ENCODE measurements around the gene FMOD.

Gene FMOD

DNA sequence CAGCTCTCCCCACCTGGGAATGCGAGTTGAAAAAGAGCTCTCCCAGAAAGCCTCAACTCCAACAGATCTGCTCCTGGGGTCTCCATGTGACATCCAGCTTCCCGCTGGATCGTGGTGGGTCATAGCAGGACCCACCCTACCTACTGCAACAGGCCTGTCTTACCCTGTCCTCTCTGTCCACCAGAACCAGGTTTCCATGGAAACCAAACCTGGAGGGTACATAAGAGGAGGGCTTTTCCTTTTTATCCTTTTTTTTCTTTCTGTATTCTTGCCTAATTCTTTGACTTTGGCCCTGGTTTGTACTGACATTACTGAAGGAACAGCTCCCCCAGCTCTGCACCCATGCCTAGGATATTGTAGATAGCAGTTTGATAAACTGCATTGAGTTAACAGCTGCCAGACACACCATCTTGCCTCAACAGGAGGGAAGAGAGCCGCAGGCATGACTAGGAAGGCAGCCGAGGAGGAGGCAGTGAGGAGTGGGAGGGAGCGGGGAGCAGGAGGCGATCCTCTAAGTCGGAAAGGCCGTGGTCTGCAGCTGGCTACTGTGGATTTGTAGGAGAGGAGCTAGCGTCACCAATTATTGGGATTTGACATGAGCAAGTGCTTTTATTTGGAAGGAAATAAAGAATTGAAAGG lies 9.7 kb upstream of the FMOD start:
- no peak for DNase-seq

DNA sequence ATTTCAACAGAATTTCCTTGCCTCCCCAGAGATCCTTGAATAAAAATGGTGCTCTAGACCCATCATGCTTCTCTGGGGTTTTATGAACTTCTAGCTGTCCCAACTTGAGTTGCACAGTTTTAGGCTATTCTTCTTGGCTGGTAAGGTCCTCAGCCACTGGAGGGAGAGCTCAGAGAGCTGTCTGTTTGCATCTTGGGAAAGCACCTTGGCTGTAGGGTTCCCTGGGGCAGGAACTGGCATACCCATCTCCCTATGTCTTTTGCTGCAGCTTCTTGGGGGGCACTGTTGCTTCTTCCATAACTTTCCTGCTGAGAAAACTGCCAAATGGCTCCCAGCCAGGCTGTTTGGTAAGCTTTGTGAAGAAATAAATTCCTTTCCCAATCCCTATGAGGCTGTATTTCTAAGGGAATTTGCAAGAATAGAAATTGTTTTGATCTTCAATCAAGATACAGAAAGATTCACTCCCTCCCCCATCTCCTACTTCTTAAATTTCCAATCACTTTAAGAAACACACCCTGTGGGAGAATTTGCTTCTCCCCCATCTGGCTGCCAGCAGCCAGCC lies 8.2 kb upstream of the FMOD start:
- DNase-seq: no peak

DNA sequence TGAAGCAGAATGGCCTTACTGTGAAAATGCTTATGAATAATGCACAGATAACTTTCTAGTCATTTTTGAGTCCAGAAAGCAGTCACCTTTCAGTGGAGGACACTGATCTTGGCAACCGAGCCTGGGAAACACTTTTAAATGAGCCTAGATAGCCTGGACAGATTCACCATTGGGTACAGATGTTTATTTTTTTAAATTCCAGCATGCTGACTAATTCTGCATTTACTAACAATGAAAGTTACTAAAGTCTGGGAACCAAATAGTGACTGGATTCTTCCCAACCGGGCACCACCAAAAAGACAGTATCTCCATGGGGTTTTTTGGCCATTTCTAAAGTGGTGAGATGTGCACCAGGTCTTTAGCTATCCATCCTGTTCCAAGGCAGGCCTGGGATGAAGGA lies 3.3 kb upstream of the FMOD start:
- no peak for DNase-seq

- no peak for DNase-seq
Measured at GRCh38 chr1:203353486-203353885, 2.6 kb upstream of the FMOD start.

DNA sequence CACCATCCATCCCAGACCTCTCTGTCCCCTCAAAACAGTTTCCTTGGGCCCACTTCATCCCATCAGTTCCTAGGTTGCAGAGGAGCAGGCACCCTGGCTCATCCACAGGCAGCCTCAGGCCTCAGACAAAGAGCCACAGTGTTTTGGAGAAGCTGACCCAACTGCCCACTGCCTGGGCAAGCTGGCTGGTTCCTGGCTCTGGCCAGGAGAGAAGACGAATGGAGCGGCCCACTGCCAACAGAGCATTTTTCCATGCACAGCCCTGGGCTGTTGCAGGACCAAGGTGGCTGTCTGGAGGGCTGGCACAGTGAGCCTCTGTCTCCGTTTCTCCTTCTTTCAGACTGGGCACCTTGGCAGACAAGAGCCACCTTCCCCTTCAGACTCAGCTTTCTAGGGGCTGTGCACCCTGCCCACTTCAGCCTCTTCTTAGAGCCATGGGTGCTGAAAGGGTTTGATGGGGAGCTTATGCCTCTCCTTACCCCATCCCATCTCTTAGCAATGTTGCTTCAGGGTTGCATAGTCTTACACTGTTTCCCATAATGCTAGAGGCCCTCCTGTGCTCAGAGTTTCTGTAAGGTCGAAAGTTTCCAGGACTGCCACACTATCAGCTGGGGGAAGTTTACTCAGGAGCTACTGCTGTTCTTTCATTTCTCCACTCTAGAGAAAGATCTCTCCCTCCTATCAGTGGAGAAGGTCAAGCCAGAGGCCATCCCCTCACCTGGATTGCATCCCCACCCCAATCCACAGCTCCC lies 973 bp downstream of the FMOD start:
- DNase-seq: no peak

DNA sequence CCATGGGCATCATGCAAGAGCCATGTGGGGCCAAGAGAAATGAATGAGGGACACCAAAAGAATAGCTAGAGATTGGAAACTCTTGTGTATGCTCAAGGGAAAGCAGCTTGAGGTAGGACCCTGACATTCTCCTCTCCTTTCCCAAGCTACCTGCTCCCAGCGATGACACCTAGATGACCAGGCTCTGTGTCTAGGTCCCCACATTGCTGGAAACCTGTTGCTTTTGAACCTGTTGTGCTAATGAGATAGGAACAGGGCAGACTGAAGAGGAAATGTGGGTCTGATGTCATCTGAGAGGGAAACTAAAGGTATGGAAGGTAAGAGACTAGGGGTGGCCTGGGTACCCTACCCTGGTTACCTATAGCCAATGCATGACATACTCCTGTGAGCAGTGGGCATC lies 1.8 kb downstream of the FMOD start:
- no peak for DNase-seq

DNA sequence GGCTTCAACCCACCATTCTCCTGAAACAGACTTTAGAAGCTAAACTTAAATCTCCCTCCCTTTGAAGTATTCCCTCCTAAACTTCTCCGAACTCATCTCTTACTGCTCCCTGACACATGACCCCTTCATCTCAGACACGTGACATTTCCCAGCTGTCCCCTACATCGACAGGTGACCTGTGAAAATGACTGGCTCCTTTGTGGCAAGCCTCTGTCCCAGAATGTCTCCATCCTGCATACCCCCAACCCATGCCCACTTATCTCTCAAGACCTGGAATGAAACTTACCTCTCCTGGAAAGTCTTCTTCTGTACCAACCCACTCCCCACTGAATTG lies 4.2 kb downstream of the FMOD start:
- no peak for DNase-seq

DNA sequence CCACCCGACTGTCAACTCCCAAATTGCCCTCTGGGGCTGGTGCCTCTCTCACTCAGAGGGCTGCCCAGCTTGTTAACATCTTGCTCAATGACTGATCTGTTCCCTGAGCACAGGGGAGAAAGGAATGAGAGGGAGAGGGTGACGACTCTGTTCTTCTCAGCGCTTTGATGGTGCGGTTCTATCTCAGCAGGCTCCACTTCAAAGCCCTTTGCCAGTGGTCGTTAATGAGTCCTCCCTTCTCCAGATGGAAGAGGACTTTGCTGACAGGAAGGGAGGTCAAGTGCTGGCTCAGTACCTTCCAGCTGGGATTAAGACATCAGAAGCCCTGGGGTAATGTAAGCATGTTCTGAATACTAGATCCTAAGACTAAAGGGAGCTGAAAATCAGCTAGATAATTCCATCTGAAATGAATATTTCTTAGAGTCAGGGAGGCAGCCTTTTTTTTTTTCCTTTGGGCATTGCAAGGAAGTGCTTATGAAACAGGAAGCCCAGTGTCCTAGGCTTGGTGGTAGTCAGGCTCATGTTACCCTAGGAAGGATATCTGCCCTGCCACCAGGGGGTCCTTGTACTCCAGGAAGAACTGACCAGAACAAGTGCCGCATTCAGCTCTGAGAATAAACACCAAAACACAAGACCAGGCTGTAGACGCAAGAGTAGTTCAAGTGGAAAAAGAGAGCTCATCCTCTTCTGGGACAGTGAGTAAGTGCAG lies 4.7 kb downstream of the FMOD start:
- no peak for DNase-seq

- DNase-seq: no peak
Measured at GRCh38 chr1:203343956-203344754, 6.8 kb downstream of the FMOD start.

- peak; percentile 47 for DNase-seq
Measured at GRCh38 chr1:203342192-203342940, 8.6 kb downstream of the FMOD start.

DNA sequence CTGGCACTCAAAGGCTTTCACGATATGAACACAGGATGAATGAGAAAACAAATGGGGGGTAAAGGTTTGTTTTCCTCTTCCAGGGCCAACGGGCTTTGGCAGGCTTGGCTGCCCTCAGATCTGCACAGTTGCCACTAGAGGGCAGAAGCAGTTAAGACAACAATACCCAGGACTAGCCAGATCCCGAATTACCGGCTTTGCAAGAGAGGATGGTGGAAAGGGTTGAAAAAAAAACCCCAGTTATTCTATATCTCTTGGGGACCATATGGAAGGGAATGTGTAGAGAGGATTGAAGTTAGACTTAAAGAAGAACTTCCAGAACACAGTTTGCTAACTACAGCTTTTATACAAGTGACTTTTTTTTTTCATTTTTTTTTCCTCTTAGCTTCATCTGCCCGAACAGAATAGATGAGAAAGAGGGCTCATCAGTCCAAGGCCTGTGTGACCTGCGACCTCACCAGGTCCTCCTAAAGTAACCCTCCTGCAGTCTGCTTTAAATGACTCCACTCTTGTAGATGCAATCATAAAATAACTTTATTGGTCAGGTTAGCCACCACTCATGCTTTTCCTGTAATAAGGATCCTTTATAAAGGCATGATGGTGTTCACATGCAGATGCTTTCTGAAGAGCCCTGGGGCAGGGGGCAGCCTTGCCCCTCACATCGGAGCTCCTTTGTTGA lies 10.7 kb downstream of the FMOD start:
- peak; percentile 79 for DNase-seq

GRCh38 chr1:203338335-203339036 lies 12.4 kb downstream of the FMOD start:
- peak; percentile 60 for DNase-seq

GRCh38 chr1:203336097-203336496 lies 14.8 kb downstream of the FMOD start:
- DNase-seq: no peak

- DNase-seq: no peak
Measured at GRCh38 chr1:203335503-203335902, 15.4 kb downstream of the FMOD start.

DNA sequence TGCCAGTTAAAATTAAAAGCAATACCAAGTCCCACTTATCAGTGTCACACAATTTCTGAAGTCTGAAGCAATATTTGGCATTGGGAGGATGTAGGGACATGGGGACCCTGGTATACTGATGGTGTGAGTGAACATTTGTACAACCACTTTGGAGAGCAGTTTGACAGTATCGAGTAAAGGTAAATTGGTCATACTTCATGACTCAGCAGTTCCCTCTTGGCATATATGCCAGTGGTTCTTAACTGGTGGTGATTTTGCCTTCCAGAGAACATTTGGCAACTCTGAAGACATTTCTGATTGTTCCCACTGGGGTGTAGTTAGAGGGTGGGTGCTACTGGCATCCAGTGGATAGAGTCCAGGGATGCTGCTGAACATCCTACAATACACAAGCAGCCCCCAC lies 19.7 kb downstream of the FMOD start:
- no peak for DNase-seq

GRCh38 chr1:203328714-203329122 lies 22.2 kb downstream of the FMOD start:
- no peak for DNase-seq

DNA sequence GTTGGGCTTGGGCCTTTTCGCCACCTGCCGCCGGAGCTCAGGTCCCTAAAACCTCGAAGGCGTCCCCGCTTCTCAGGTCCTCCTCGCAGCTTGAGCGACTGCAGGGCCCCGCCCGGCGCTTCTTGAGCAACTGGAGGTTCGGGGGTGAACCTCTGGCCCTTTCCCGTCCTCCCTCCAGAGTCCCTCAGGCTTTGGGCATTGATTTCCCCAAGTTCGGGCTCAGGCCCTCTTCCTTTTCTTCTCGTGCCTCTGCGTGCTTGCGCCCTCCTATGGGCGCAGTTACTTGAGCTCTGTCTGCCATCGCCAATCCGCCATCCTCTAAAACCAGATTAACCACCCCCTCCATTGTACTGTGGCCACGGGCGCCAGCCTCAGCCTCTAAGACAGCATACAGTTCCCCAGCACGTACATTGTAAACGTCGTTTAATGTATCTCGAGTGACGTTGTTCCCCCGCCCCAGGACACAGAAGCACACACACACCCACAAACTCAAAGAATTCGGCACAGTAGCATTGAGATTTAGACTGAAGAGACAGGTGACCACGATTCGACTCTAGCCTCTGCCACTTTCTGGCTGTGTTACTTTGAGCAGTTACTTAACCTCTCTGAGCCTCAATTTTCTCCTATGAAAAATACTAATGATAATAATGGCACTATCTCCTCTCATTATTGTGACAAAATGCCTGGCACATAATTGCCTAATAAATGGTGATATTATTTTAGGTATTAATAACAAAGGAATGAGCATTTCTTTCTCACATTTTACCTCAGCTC lies 23.1 kb downstream of the FMOD start:
- DNase-seq: peak; percentile 67

DNA sequence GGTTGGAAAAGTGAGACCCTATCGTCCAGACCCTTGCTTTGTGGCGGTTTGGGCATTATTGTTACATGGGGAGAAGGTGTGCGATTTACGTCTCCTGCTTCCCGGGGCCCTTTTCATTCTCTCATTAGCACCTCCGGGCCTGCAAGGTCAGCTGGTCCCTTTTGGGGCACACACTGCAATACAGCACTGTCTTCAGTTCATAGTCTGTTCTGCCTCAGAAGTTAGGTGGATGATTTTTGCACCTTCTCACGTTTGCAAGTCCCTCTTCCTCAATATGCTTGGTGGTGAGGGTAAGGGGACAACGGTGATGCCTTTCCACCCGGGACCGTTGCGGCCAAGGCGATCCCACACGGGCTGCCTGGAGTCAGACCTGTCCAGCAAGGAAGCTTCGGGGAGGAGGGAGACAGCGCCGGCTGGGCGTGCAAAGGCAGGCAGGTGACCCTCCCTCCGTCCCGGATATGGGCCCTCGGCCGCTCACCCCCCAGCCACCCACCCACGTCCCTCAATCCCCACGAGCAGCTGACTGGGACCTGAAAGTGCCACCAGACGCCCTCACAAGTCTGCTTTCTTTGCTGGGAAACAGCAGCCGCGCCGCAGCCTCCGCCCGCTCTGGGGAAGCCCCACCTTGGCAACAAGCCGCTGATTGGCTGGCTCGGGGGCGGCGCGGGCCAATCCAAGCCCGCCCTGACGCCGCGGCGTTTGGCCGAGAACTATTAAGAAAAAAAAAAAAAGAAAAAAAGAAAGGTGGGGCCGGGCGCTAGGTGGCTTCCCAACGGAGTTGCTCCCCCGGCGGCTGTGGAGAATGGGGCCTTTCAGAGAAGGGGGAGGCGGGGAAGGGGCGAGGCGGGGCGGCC lies 23.9 kb downstream of the FMOD start:
- peak; percentile 97 for DNase-seq

- no peak for DNase-seq
Measured at GRCh38 chr1:203325418-203326091, 25.4 kb downstream of the FMOD start.
